A673 (cell line): ENCODE results near the gene IMPACT. TPM values are rescaled to one million over a fixed set of nuclear protein-coding genes. Genes with fewer than 3 reads are reported as not detected.

Experiments used
- BruUV-seq: library from RNA; stranded (reverse); fragments of 400-500 nt; replicated peaks from 2 replicates; lab custom pipeline; 2021; lab: Mats Ljungman, UMichigan
- CTCF ChIA-PET: fragments of 300-600 bp; sonication (Branson Sonifier 250); formaldehyde crosslinking; loops from one replicate; lab custom pipeline; 2022; ENCODE audit warnings: antibody characterized with exemption; lab: Charles Lee
- POLR2A ChIA-PET: fragments of 300-600 bp; sonication (Branson Sonifier 250); formaldehyde crosslinking; loops from one replicate; lab custom pipeline; 2022; ENCODE audit warnings: antibody characterized with exemption; ENCODE audit not compliant: low non-redundant PET; lab: Charles Lee
- DNase-seq: peaks from one replicate; pipeline ENCODE4 v3.0.0-alpha.2; 2015; ENCODE audit warnings: low spot score
- H3K27ac ChIP-seq: fragments of 200-600 bp; sonication (generic); 2 replicates; pipeline ENCODE4 v1.5.1; 2016; ENCODE audit warnings: mixed run types, low read depth, mild to moderate bottlenecking, mixed read lengths, antibody characterized with exemption, low read length; ENCODE audit not compliant: poor library complexity, severe bottlenecking
- H3K27me3 ChIP-seq: fragments of 200-600 bp; sonication (generic); replicated peaks from 2 replicates; pipeline ENCODE4 v1.6.1; 2017; ENCODE audit warnings: mixed run types, low read depth, mild to moderate bottlenecking, mixed read lengths, antibody characterized with exemption, low read length; ENCODE audit not compliant: insufficient read depth, poor library complexity
- H3K36me3 ChIP-seq: fragments of 200-600 bp; sonication (generic); 2 replicates; pipeline ENCODE4 v1.6.1; 2016; ENCODE audit warnings: mixed run types, mild to moderate bottlenecking, mixed read lengths, antibody characterized with exemption, low read length; ENCODE audit not compliant: insufficient read depth, poor library complexity, severe bottlenecking
- H3K4me1 ChIP-seq: fragments of 200-600 bp; sonication (generic); 2 replicates; pipeline ENCODE4 v1.6.1; 2017; ENCODE audit warnings: mixed run types, mild to moderate bottlenecking, mixed read lengths, antibody characterized with exemption, low read length; ENCODE audit not compliant: insufficient read depth, poor library complexity, severe bottlenecking
- H3K4me3 ChIP-seq: fragments of 200-600 bp; sonication (generic); 2 replicates; pipeline ENCODE4 v1.5.1; 2016; ENCODE audit warnings: low read depth, mixed run types, mild to moderate bottlenecking, mixed read lengths, low read length; ENCODE audit not compliant: poor library complexity, severe bottlenecking
- H3K9me3 ChIP-seq: fragments of 200-600 bp; sonication (generic); 2 replicates; pipeline ENCODE4 v1.6.1; 2016; ENCODE audit warnings: mixed run types, low read depth, mild to moderate bottlenecking, mixed read lengths, antibody characterized with exemption, low read length; ENCODE audit not compliant: poor library complexity, severe bottlenecking
- EZH2 ChIP-seq: fragments of 200-600 bp; sonication (generic); IDR thresholded peaks from 2 replicates; pipeline ENCODE4 v1.6.1; 2017; ENCODE audit warnings: borderline replicate concordance, low read depth, mild to moderate bottlenecking, mixed read lengths, antibody characterized with exemption, low read length; ENCODE audit not compliant: poor library complexity, severe bottlenecking
- intact Hi-C: fragments of 100-400 bp; cut with micrococcal nuclease; formaldehyde crosslinking; loops from one replicate; pipeline ENCODE4 v1.10.0; 2022; ENCODE audit not compliant: unreplicated experiment
- total RNA-seq: library from RNA; stranded (reverse); gene quantifications from 2 replicates; pipeline ENCODE4 v1.2.3, GENCODE V29; 2021
- TF ChIP-seq, protein P1 (sequence below): fragments of 300-800, 200-600 bp; sonication (generic); conservative IDR thresholded peaks from 2 replicates; pipeline ENCODE4 v1.5.1; 2017; ENCODE audit warnings: low read depth, mild to moderate bottlenecking, antibody characterized with exemption, low read length, moderate library complexity, mixed read lengths

IMPACT gene
- total RNA-seq, 1 experiment from 2014 or later, result 35.6 TPM

DNA sequence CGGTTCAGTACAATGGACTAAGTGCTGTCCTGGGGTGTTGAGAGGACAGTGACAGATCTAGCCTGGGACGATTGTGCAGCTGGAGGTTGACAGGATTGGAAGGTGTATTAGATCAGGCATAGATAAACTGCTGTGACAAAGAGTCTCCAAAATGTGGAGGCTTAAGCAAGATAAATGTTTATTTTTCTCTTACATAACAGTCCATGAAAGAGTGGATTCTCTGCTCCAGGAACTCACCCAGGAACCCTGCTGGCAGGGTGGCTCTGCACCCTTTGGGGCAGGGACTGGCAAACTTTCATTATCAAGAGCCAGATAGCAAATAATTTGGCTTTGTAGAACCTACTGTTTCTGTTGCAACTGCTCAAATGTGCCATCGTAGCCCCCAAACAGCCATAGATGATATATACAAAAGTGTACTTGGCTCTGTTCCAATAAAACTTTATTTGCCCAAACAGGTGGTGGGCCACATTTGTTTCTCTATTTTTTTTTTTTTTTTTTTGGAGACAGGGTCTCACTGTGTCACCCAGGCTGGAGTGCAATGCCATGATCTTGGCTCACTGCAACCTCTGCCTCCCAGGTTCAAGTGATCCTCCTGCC lies 43.6 kb downstream of the IMPACT start:
- ChIA-PET CTCF (no interaction called here), POLR2A (no interaction called here)
- no peak for TF ChIP-seq EZH2
- TF ChIP-seq, protein P1, sequence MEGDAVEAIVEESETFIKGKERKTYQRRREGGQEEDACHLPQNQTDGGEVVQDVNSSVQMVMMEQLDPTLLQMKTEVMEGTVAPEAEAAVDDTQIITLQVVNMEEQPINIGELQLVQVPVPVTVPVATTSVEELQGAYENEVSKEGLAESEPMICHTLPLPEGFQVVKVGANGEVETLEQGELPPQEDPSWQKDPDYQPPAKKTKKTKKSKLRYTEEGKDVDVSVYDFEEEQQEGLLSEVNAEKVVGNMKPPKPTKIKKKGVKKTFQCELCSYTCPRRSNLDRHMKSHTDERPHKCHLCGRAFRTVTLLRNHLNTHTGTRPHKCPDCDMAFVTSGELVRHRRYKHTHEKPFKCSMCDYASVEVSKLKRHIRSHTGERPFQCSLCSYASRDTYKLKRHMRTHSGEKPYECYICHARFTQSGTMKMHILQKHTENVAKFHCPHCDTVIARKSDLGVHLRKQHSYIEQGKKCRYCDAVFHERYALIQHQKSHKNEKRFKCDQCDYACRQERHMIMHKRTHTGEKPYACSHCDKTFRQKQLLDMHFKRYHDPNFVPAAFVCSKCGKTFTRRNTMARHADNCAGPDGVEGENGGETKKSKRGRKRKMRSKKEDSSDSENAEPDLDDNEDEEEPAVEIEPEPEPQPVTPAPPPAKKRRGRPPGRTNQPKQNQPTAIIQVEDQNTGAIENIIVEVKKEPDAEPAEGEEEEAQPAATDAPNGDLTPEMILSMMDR, result no peak
- Histone ChIP-seq H3K4me1 (no peaks in the 10 kb centered on the region), H3K4me3 (no peak overlapping the region), H3K27ac (no peak overlapping the region), H3K36me3 (no peaks in the 10 kb centered on the region), H3K27me3 (no peaks in the 10 kb centered on the region), H3K9me3 (no peaks in the 10 kb centered on the region)
- no TSS peak for BruUV-seq
- DNase-seq, result no peak
- intact Hi-C loops, result no loop called here

DNA sequence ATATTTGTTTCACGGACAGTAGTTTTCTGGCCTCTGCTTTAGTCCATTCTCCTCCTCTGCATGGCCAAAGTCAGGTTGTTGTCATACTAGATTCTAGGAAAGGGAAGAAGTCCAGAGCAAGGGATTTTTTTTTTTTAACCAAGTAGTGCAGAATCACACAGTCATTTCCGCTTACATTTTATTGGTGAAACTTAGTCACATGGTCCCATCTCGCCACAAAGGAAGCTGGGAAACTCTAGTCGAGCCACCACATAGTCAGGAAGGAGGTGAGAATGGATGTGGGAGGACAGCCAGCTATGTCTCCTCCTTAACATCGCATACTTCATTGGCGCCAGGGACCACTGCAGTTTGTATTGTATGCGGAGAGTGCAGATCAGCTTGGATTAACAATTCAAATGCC lies 44.3 kb downstream of the IMPACT start:
- no peak for DNase-seq
- CTCF ChIA-PET, result no interaction called here
- no peaks in the 10 kb centered on the region for H3K9me3 ChIP-seq
- no peak overlapping the region for H3K4me3 ChIP-seq
- POLR2A ChIA-PET, result interaction anchor here (0.5 kb wide), 1 partner anchor 18 kb away, joined by 3 read pairs; no protein-coding TSS in a partner anchor
- no peaks in the 10 kb centered on the region for H3K4me1 ChIP-seq
- no peaks in the 10 kb centered on the region for H3K36me3 ChIP-seq
- H3K27ac ChIP-seq, result no peak overlapping the region
- no TSS peak for BruUV-seq
- intact Hi-C loops, result no loop called here
- no peaks in the 10 kb centered on the region for H3K27me3 ChIP-seq
- no peak for TF ChIP-seq EZH2
- TF ChIP-seq, protein P1, result no peak

DNA sequence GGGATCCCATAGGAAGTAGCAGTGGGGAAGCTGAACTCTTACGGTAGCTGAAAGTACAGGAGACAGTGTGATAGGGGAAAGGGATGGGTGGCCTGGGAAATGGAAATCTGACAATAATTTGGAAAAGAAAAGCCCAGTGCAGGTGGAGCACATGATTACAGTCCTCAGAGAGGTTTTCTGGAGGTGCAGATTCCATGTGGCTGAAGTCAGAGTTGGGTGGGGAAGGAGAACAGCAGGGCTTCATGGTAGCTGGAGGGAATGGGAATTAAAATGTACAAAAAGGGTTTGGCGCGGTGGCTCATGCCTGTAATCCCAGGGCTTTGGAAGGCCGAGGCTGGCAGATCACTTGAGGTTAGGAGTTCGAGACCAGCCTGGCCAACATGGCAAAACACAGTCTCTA lies 46.1 kb downstream of the IMPACT start:
- BruUV-seq, result no TSS peak
- H3K27me3 ChIP-seq, result no peaks in the 10 kb centered on the region
- no peaks in the 10 kb centered on the region for H3K4me1 ChIP-seq
- TF ChIP-seq, protein P1, result no peak
- TF ChIP-seq EZH2, result no peak
- no peaks in the 10 kb centered on the region for H3K9me3 ChIP-seq
- ChIA-PET CTCF (no interaction called here), POLR2A (no interaction called here)
- no peak for DNase-seq
- H3K36me3 ChIP-seq, result no peaks in the 10 kb centered on the region
- H3K4me3 ChIP-seq, result no peak overlapping the region
- intact Hi-C loops, result no loop called here
- H3K27ac ChIP-seq, result no peak overlapping the region
